ENCODE data around the gene PRKACG.
A peak's percentile ranks its signal among the peaks of the same experiment; 100 is the strongest.

Gene PRKACG

DNA sequence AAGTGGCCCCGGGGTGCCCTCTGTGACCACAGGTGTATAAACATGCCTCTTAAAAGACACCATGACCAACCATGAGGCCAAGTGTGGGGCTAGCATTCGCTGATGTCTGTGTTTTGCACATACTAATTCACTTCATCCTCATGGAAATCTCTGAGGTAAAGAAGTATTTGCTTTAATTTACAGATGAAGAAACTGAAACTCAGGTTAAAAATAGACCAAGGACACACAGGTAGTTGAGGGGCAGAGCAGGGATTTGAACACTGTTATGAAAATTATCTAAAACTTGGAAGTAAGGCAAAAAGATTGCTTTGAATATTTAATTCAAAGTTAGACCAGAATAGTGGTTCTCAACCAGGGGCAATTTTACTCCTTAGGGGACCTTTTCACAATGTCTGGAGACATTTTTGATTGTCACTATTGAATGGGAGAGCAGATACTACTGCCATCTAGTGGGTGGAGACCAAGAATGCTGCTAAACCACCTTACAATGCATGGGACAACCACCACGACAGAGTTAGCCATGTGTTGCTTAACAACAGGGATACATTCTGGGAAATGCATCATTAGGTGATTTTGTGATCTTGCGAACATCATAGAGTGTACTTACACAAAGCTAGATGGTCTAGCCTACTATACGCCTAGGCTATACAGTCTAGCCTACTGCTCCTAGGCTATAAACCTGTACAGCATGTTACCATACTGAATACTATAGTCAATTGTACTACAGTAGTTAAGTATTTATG, 13.6 kb upstream of the PRKACG start:
- no peak overlapping the region for H3K4me3 ChIP-seq (ENCODE audit: low read depth, low read length)
- TF ChIP-seq, protein P1, sequence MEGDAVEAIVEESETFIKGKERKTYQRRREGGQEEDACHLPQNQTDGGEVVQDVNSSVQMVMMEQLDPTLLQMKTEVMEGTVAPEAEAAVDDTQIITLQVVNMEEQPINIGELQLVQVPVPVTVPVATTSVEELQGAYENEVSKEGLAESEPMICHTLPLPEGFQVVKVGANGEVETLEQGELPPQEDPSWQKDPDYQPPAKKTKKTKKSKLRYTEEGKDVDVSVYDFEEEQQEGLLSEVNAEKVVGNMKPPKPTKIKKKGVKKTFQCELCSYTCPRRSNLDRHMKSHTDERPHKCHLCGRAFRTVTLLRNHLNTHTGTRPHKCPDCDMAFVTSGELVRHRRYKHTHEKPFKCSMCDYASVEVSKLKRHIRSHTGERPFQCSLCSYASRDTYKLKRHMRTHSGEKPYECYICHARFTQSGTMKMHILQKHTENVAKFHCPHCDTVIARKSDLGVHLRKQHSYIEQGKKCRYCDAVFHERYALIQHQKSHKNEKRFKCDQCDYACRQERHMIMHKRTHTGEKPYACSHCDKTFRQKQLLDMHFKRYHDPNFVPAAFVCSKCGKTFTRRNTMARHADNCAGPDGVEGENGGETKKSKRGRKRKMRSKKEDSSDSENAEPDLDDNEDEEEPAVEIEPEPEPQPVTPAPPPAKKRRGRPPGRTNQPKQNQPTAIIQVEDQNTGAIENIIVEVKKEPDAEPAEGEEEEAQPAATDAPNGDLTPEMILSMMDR (IDR thresholded peaks at IDR 0.05; ENCODE audit: low read depth, low read length, missing control alignments): peak; percentile 83
- DNase-seq (ENCODE audit: low read depth): peak; percentile 26

DNA sequence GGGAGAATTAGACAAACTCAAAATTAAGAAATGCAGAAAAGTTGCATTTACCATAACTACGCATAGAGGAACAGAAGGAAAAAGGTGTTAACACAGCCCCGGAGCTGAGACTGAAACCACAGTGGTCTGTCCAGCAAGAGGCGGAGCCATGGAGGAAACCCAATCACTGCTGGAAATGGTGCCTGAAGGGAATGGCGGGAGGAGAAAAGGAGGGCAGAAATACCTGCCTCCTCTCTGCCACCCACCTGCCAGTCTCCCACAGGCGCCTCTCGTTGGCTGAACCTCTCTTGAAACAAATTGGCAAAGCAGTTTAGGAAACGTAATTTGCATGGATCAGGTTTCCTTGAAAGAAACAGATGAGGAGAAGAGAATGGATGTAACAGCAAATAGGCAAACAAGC, 9.7 kb upstream of the PRKACG start:
- TF ChIP-seq, protein P1 (IDR thresholded peaks at IDR 0.05; ENCODE audit: low read depth, low read length, missing control alignments): no peak
- no peak overlapping the region for H3K4me3 ChIP-seq (ENCODE audit: low read depth, low read length)
- DNase-seq (ENCODE audit: low read depth): no peak

DNA sequence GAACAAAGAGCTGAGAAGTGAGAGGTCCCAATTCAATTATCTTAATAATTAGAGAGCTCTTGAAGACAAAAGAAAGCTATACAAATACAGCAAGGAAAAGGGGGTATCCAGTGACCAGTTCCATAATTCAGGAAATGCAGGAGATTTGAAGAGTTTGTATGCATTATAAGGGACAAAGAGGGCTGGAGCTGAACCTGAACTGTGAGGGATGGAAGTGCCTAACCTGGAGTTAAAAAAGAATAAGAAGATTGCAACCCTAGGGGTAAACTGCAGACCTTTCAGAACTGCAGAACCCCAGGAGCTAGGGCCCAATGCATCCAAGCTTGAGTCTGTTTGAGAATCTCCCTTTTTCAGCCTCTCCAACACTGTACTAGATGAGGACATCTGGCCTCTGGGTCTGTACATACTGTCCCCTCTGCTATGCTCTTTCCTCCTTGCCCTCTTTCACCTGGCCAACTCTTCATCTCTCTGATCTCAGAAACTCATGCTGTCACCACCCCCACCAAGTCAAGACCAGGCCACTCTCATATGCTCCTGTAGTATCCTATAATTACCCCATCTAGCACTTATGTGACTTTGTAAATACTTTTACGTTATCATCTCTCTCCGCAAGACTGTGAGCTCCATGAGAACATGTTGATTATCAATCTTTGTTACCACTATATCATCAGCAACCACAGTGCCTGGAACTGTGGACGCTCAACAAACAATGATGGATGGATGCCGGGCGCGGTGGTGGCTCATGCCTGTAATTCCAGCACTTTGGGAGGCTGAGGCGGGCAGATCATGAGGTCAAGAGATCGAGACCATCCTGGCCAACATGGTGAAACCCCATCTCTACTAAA, 6.6 kb upstream of the PRKACG start:
- no peak overlapping the region for H3K4me3 ChIP-seq (ENCODE audit: low read depth, low read length)
- no peak for DNase-seq (ENCODE audit: low read depth)
- TF ChIP-seq, protein P1 (IDR thresholded peaks at IDR 0.05; ENCODE audit: low read depth, low read length, missing control alignments): no peak

DNA sequence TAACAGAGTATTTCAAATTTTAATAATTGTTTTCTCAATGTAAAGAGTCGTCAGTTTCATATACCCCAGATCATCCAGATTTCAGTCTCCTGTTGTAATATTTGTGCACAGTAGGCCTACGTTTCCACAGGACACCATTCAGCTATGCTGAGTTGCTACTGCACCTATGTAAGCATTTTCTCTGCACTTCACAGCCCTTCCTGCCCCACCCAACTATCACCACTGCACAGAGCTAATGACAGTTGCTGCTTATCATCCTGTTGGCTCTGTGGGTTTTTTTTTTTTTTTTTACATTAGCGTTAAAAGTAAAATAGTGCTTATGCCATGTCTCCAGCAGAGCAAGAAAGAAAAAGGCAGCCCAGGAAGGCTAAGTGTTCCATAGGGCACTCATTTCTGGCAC, 5.9 kb upstream of the PRKACG start:
- H3K4me3 ChIP-seq (ENCODE audit: low read depth, low read length): no peak overlapping the region
- TF ChIP-seq, protein P1 (IDR thresholded peaks at IDR 0.05; ENCODE audit: low read depth, low read length, missing control alignments): no peak
- no peak for DNase-seq (ENCODE audit: low read depth)

DNA sequence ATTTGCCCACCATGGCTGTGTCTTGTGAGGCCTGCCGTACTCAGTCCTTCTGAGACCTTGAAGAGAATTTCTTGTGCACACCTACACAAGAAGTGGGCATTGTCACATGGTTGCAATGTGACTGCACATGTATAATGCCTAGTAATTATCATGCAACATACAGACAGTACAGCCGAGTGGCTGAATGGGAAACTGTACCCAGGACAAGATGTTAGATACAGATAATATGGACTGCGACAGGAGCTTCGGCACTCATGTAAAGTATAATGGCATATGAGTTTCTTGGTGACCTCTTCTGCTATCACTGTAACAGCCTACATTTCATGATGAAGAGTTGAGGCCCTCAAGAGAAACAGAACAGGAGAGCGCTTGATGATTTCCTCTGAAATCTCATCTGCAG, 4.8 kb upstream of the PRKACG start:
- no peak for DNase-seq (ENCODE audit: low read depth)
- no peak overlapping the region for H3K4me3 ChIP-seq (ENCODE audit: low read depth, low read length)
- TF ChIP-seq, protein P1 (IDR thresholded peaks at IDR 0.05; ENCODE audit: low read depth, low read length, missing control alignments): no peak

DNA sequence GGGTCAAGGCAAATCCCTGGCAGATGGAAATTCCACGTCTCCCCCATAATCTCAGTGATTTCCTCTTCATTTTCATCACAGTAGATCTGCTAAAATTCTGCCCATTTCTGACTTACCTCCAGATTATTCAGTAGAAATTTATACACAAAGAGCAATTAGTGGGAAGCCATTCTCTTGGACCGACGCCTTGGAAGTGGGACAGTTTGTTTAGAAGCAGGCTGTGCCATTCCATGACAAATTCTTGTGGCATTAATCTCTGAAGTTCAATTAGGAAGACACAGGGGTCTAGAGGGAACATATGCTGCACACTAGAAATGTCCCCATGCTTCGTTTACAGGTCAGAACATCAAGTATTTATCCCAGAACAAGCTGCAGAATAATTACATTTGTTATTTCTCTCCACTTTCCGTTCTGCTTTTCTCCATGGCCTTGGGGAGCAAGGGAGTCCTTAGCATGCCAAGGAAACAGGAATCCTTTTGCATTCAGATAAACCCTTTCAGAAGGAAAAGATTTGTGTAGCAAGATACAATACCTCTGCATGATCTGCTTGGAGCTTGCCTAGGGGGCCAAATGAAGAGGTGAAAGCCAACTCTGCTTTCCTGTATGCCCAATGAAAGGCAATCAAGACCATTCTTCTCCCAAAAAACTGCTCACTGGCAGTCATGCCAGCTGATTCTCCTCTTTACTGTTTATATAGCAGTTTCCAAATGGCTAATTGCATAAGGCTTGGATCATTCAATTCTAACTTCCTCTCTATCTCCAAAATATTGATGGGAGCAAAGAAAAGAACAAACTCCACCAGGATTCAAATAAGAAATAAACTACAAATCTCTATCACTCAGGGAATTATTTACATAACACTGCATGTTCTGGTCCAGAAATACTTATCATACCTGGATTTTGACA, 2.5 kb upstream of the PRKACG start:
- H3K4me3 ChIP-seq (ENCODE audit: low read depth, low read length): no peak overlapping the region
- TF ChIP-seq, protein P1 (IDR thresholded peaks at IDR 0.05; ENCODE audit: low read depth, low read length, missing control alignments): no peak
- DNase-seq (ENCODE audit: low read depth): no peak

Data from GM12864 (cell line).